ENCODE data around the gene MYH9.

GRCh38 chr22:36301384-36301828 is 86.4 kb downstream of the MYH9 start:
- TF ChIP-seq EP300 (IDR thresholded peaks at IDR 0.05), result no peak
- peak; percentile 97 to 98 (median 97) for TF ChIP-seq CTCF (IDR thresholded peaks at IDR 0.05)
- TF ChIP-seq POLR2A (IDR thresholded peaks at IDR 0.05; ENCODE audit: low read depth), result no peak
- TF ChIP-seq POLR2AphosphoS5 (IDR thresholded peaks at IDR 0.05), result peak in 1 of 2 donors; percentile 72

Data from esophagus muscularis mucosa (tissue), 4 donors.